Stimulated activated CD4-positive, alpha-beta T cell treated with anti-CD3 and anti-CD28 coated beads, TNF-alpha, amount 100 ng/mL, for 48 hours (primary cell): ENCODE results near the gene TGM3.

Source experiments
- DNase-seq, 3 donors: peaks; one replicate each; pipeline ENCODE4 v3.0.0-alpha.2; 2020; ENCODE audit warnings: low read depth in 3 of 3

The TGM3 gene

GRCh38 chr20:2380601-2381000, 84.8 kb downstream of the TGM3 start, which contains the start of gene TGM6:
Gene TGM6 (plus strand): TSS chr20:2380901. CDS start chr20:2380969, 68 bp downstream.
- DNase-seq = no peak

GRCh38 chr20:2381303-2381702, 85.5 kb downstream of the TGM3 start:
- DNase-seq = no peak

GRCh38 chr20:2382833-2383232, 87.0 kb downstream of the TGM3 start:
- DNase-seq = no peak

GRCh38 chr20:2385026-2385425, 89.2 kb downstream of the TGM3 start:
- DNase-seq = no peak

GRCh38 chr20:2385496-2385895, 89.7 kb downstream of the TGM3 start:
- no peak for DNase-seq

GRCh38 chr20:2386516-2387179, 90.8 kb downstream of the TGM3 start:
- DNase-seq = no peak

- DNase-seq = peak; percentile 23 to 57 (median 37)
These were observed 91.4 kb downstream of the TGM3 start for GRCh38 chr20:2387180-2387577.

- DNase-seq = no peak
These were observed 91.8 kb downstream of the TGM3 start for GRCh38 chr20:2387580-2387979.
